Trophoblast cell (in vitro differentiated cells and primary cell): ENCODE measurements around the gene ALDH3A2.

Experiments used
- DNase-seq, 2 donors: peaks; one replicate each; pipeline ENCODE4 v3.0.0-alpha.2; 2016
- H2AFZ ChIP-seq: 2 replicates; pipeline ENCODE4 v1.6.1; 2013; ENCODE audit warnings: low read length, moderate library complexity, mild to moderate bottlenecking; ENCODE audit not compliant: insufficient read depth, poor library complexity
- H2AK5ac ChIP-seq: 2 replicates; pipeline ENCODE4 v1.6.1; 2013; ENCODE audit warnings: mild to moderate bottlenecking, low read length
- H2BK120ac ChIP-seq: 2 replicates; pipeline ENCODE4 v1.6.1; 2013; ENCODE audit warnings: low read length, mild to moderate bottlenecking, moderate library complexity; ENCODE audit not compliant: insufficient read depth, poor library complexity
- H2BK12ac ChIP-seq: 2 replicates; pipeline ENCODE4 v1.6.1; 2013; ENCODE audit warnings: mild to moderate bottlenecking, low read length, moderate library complexity
- H2BK5ac ChIP-seq: 2 replicates; pipeline ENCODE4 v1.6.1; 2013; ENCODE audit warnings: low read length, low read depth, moderate library complexity, mild to moderate bottlenecking; ENCODE audit not compliant: poor library complexity
- H3K14ac ChIP-seq: 2 replicates; pipeline ENCODE4 v1.6.1; 2013; ENCODE audit warnings: mild to moderate bottlenecking, low read length
- H3K18ac ChIP-seq: 2 replicates; pipeline ENCODE4 v1.6.1; 2013; ENCODE audit warnings: mild to moderate bottlenecking, low read length
- H3K23ac ChIP-seq: 2 replicates; pipeline ENCODE4 v1.6.1; 2013; ENCODE audit warnings: low read length
- H3K27ac ChIP-seq: 2 replicates; pipeline ENCODE4 v1.5.1; 2013; ENCODE audit warnings: low read depth, mild to moderate bottlenecking, inconsistent platforms, low read length, moderate library complexity
- H3K27me3 ChIP-seq: 2 replicates; pipeline ENCODE4 v1.6.1; 2013; ENCODE audit warnings: inconsistent platforms, mild to moderate bottlenecking, low read length, moderate library complexity; ENCODE audit not compliant: insufficient read depth
- H3K36me3 ChIP-seq, 2 experiments: 1 replicate in 1 of 2; 2 replicates in 1 of 2; pipeline ENCODE4 v1.6.1; 2013; ENCODE audit warnings: low read length in 2 of 2, mild to moderate bottlenecking in 2 of 2, moderate library complexity in 1 of 2; ENCODE audit not compliant: insufficient read depth in 2 of 2, control insufficient read depth in 1 of 2
- H3K4ac ChIP-seq: 2 replicates; pipeline ENCODE4 v1.6.1; 2013; ENCODE audit warnings: low read depth, mild to moderate bottlenecking, low read length, moderate library complexity
- H3K4me1 ChIP-seq, 2 experiments: 1 replicate in 1 of 2; 2 replicates in 1 of 2; pipeline ENCODE4 v1.6.1; 2013; ENCODE audit warnings: low read length in 2 of 2, mild to moderate bottlenecking in 2 of 2, moderate library complexity in 1 of 2; ENCODE audit not compliant: insufficient read depth in 2 of 2, control insufficient read depth in 1 of 2
- H3K4me2 ChIP-seq: 2 replicates; pipeline ENCODE4 v1.6.1; 2013; ENCODE audit warnings: inconsistent platforms, mild to moderate bottlenecking, low read length, moderate library complexity
- H3K4me3 ChIP-seq: 2 replicates; pipeline ENCODE4 v1.5.1; 2013; ENCODE audit warnings: mild to moderate bottlenecking, low read depth, low read length, inconsistent platforms
- H3K79me1 ChIP-seq: one replicate; pipeline ENCODE4 v1.6.1; 2013; ENCODE audit warnings: low read length
- H3K79me2 ChIP-seq: 2 replicates; pipeline ENCODE4 v1.6.1; 2013; ENCODE audit warnings: low read length, mild to moderate bottlenecking; ENCODE audit not compliant: control insufficient read depth, insufficient read depth, poor library complexity
- H3K9ac ChIP-seq: 2 replicates; pipeline ENCODE4 v1.6.1; 2013; ENCODE audit warnings: mild to moderate bottlenecking, low read length
- H3K9me3 ChIP-seq: 2 replicates; pipeline ENCODE4 v1.6.1; 2013; ENCODE audit warnings: low read depth, mild to moderate bottlenecking, control low read depth, inconsistent platforms, low read length; ENCODE audit not compliant: insufficient read depth
- H4K12ac ChIP-seq: 2 replicates; pipeline ENCODE4 v1.6.1; 2013; ENCODE audit warnings: low read depth, mild to moderate bottlenecking, low read length, moderate library complexity
- H4K8ac ChIP-seq: 2 replicates; pipeline ENCODE4 v1.6.1; 2013; ENCODE audit warnings: low read depth, mild to moderate bottlenecking, low read length, moderate library complexity
- H4K91ac ChIP-seq: one replicate; pipeline ENCODE4 v1.6.1; 2013; ENCODE audit warnings: low read depth, mild to moderate bottlenecking, low read length, moderate library complexity
- WGBS: extraction: QIAGEN DNeasy Blood & Tissue Kit; methylation state at CpG from one replicate; pipeline ENCODE4 v1.1.7; 2013; ENCODE audit warnings: missing lambda C conversion rate; ENCODE audit not compliant: insufficient read length, insufficient coverage; ENCODE audit errors: extremely low coverage; 5-methylcytosine and 5-hydroxymethylcytosine counted together

The ALDH3A2 gene

DNA sequence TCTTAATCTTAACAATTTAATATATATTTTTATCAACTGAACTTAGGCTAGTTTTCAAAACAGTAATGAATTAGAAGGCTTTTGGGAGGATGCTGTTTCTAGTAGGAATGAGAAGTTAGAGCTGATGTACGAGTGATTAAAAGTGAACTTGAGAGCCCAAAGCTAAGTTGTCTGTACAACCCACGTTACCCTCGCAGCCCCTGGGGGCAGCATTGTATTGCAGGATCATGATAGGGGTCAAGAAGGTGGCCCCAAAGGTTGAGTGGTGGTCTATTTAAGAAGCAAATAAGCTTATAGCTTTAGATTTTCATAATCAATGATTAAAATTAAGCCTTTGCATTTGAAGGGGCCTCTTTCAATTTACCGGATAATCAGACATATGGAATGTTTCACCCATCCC is 33.7 kb upstream of the ALDH3A2 start:
- Histone ChIP-seq H4K8ac (no peak overlapping the region), H3K4ac (no peak overlapping the region), H2BK5ac (no peak overlapping the region), H3K27ac (no peak overlapping the region), H2AFZ (no peak overlapping the region), H3K9me3 (no peaks in the 10 kb centered on the region), H3K4me3 (no peak overlapping the region), H3K9ac (no peak overlapping the region), H3K4me1 (no peaks in the 10 kb centered on the region), H2BK12ac (no peak overlapping the region), H4K91ac (no peak overlapping the region), H3K18ac (no peak overlapping the region), H3K27me3 (no peaks in the 10 kb centered on the region), H3K14ac (no peak overlapping the region), H3K23ac (no peak overlapping the region), H3K79me1 (no peaks in the 10 kb centered on the region), H3K36me3 (no peaks in the 10 kb centered on the region), H3K4me2 (no peak overlapping the region), H4K12ac (no peak overlapping the region), H3K79me2 (no peaks in the 10 kb centered on the region), H2AK5ac (no peak overlapping the region), H2BK120ac (no peak overlapping the region)
- DNase-seq: no peak
- no CpG with 5 or more reads among the region's 4 CpGs for WGBS

DNA sequence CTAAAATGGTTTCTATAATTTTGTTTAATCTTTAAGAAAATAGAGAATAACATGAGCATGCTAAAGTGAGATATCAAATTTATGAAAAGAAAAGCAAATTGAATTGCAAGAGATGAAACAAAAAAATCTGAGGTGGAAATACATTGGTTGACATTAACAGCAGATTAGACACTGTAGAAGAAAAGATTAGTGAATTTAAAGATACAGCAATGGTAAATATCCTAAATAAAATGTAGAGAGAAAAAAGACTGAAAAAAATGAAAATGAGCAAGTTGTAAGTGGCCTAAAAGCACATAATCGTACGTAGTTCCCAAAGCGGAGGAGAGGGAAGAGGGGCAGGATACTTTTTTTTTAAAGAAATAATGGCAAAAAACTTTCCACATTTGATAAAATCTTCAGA is 30.5 kb upstream of the ALDH3A2 start:
- no peaks in the 10 kb centered on the region for H3K36me3 ChIP-seq
- no peaks in the 10 kb centered on the region for H3K27me3 ChIP-seq
- WGBS: no CpG with 5 or more reads among the region's 3 CpGs
- H2BK5ac ChIP-seq: no peak overlapping the region
- no peak overlapping the region for H2BK12ac ChIP-seq
- H4K12ac ChIP-seq: no peak overlapping the region
- no peak overlapping the region for H3K14ac ChIP-seq
- peaks cover 2% of the 10 kb centered on the region for H3K9me3 ChIP-seq
- H3K4me3 ChIP-seq: no peak overlapping the region
- no peak overlapping the region for H2AK5ac ChIP-seq
- H3K4me1 ChIP-seq: no peaks in the 10 kb centered on the region
- no peak for DNase-seq
- no peak overlapping the region for H3K9ac ChIP-seq
- no peak overlapping the region for H3K4ac ChIP-seq
- no peaks in the 10 kb centered on the region for H3K79me1 ChIP-seq
- H3K79me2 ChIP-seq: no peaks in the 10 kb centered on the region
- no peak overlapping the region for H4K8ac ChIP-seq
- no peak overlapping the region for H3K18ac ChIP-seq
- no peak overlapping the region for H3K27ac ChIP-seq
- no peak overlapping the region for H2BK120ac ChIP-seq
- no peak overlapping the region for H2AFZ ChIP-seq
- no peak overlapping the region for H4K91ac ChIP-seq
- H3K23ac ChIP-seq: no peak overlapping the region
- H3K4me2 ChIP-seq: no peak overlapping the region

DNA sequence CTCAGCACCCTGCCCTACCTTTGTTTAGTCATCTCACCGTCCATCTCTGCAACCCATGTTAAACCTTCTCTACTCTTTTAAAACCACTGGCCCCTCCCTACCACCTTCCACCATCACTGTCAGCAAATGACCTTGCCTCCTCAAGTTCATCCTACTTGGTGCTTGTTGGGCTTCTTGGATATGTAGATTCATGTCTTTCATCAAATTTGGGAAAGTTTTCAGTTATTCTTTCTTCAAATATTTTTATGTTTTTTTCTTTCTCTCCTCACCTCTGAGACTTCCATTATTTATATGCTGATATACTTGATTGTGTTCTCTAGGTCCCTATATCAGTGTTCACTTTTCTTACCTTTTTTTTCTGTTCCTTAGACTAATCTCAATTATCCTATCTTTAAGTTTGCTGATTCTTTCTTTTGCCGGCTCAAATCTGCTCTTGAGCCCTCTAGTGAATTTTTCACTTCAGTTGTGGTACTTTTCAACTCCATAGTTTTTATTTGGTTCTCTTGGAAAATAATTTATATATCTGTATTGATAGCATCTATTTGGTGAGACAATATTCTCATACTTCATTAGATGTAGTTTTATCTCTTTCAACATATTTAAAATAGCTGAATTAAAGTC is 28.7 kb upstream of the ALDH3A2 start:
- Histone ChIP-seq H2BK5ac (no peak overlapping the region), H2BK120ac (no peak overlapping the region), H4K8ac (no peak overlapping the region), H4K12ac (no peak overlapping the region), H3K27me3 (no peaks in the 10 kb centered on the region), H3K79me1 (no peaks in the 10 kb centered on the region), H3K4me1 (no peaks in the 10 kb centered on the region), H3K23ac (no peak overlapping the region), H3K36me3 (no peaks in the 10 kb centered on the region), H3K9me3 (peaks cover 2% of the 10 kb centered on the region), H4K91ac (no peak overlapping the region), H3K4me3 (no peak overlapping the region), H3K18ac (no peak overlapping the region), H3K79me2 (no peaks in the 10 kb centered on the region), H3K27ac (no peak overlapping the region), H2BK12ac (no peak overlapping the region), H3K4ac (no peak overlapping the region), H2AK5ac (no peak overlapping the region), H3K14ac (no peak overlapping the region), H3K9ac (no peak overlapping the region), H3K4me2 (no peak overlapping the region), H2AFZ (no peak overlapping the region)
- no CpG with 5 or more reads among the region's 2 CpGs for WGBS
- DNase-seq: no peak

DNA sequence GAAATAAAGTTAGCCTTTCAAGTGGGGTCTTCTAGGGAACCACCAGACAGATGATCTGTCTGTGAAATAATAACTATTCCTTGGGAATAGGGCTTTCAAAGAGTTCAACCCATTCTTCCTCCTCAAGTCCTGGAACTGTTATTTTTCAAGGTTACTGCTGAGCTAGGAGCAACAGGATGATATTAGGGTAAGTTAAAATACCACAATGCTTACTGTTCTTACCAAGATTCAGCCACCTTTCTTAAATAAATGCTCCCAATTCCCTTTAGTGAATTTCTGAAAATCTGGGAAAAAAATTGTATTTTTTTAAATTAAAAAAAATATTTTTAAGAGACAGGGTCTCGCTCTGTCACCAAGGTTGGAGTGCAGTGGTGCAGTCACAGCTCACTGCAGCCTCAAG is 26.9 kb upstream of the ALDH3A2 start:
- H3K4ac ChIP-seq: no peak overlapping the region
- H4K91ac ChIP-seq: no peak overlapping the region
- H3K14ac ChIP-seq: no peak overlapping the region
- H3K27me3 ChIP-seq: no peaks in the 10 kb centered on the region
- H2BK12ac ChIP-seq: no peak overlapping the region
- no peak overlapping the region for H3K4me2 ChIP-seq
- no peaks in the 10 kb centered on the region for H3K4me1 ChIP-seq
- no peak overlapping the region for H3K23ac ChIP-seq
- H3K36me3 ChIP-seq: no peaks in the 10 kb centered on the region
- H3K27ac ChIP-seq: no peak overlapping the region
- no peak overlapping the region for H4K12ac ChIP-seq
- H3K79me2 ChIP-seq: no peaks in the 10 kb centered on the region
- no peak overlapping the region for H2BK5ac ChIP-seq
- no peaks in the 10 kb centered on the region for H3K79me1 ChIP-seq
- no peak overlapping the region for H2AK5ac ChIP-seq
- H3K18ac ChIP-seq: no peak overlapping the region
- no peak for DNase-seq
- no CpG with 5 or more reads among the region's 1 CpG for WGBS
- H2AFZ ChIP-seq: no peak overlapping the region
- H3K9me3 ChIP-seq: peaks cover 2% of the 10 kb centered on the region
- H3K4me3 ChIP-seq: no peak overlapping the region
- no peak overlapping the region for H2BK120ac ChIP-seq
- no peak overlapping the region for H4K8ac ChIP-seq
- no peak overlapping the region for H3K9ac ChIP-seq
